Gastroesophageal sphincter (tissue), 4 donors: ENCODE measurements around the gene NKAIN2. TPM values are rescaled to one million over a fixed set of nuclear protein-coding genes. Genes with fewer than 3 reads are reported as not detected.

Source experiments
- ATAC-seq: fragments of 150-250 bp; one replicate; pipeline ENCODE4 v1.9.1; 2016; ENCODE audit warnings: mild to moderate bottlenecking, moderate library complexity
- H3K27ac ChIP-seq, 4 donors: fragments of 200-600 bp; sonication (generic) in 3 of 4; 1 replicate in 3 of 4; 2 replicates in 1 of 4; pipeline ENCODE4 v1.5.1; 2016 to 2019
- H3K27me3 ChIP-seq: fragments of 200-600 bp; sonication (generic); one replicate; pipeline ENCODE4 v1.5.1; 2019
- H3K36me3 ChIP-seq, 2 donors: fragments of 200-600 bp; sonication (generic); one replicate each; pipeline ENCODE4 v1.5.1; 2019; ENCODE audit warnings: control low read depth in 1 of 2
- H3K4me1 ChIP-seq, 3 donors: fragments of 200-600 bp; sonication (generic); 1 replicate in 2 of 3; 2 replicates in 1 of 3; pipeline ENCODE4 v1.5.1; 2016 to 2019; ENCODE audit warnings: control low read depth in 2 of 3
- H3K4me3 ChIP-seq, 2 donors: fragments of 200-600 bp; sonication (generic); one replicate each; pipeline ENCODE4 v1.5.1; 2019; ENCODE audit warnings: mild to moderate bottlenecking in 1 of 2, moderate library complexity in 1 of 2
- H3K9me3 ChIP-seq, 3 donors: fragments of 200-600 bp; sonication (generic); one replicate each; pipeline ENCODE4 v1.5.1; 2017 to 2019; ENCODE audit warnings: control low read depth in 2 of 3
- EP300 ChIP-seq: sonication (generic); formaldehyde crosslinking; IDR thresholded peaks from one replicate; pipeline ENCODE4 v1.6.1; 2017; ENCODE audit warnings: antibody characterized with exemption, mild to moderate bottlenecking
- POLR2A ChIP-seq, 2 donors: fragments of 450-650 bp; IDR thresholded peaks; one replicate each; pipeline ENCODE4 v1.6.1; 2017; ENCODE audit warnings: antibody characterized with exemption in 2 of 2, mild to moderate bottlenecking in 2 of 2, moderate library complexity in 1 of 2
- POLR2AphosphoS5 ChIP-seq: sonication (generic); formaldehyde crosslinking; IDR thresholded peaks from one replicate; pipeline ENCODE4 v1.6.1; 2017; ENCODE audit warnings: antibody characterized with exemption
- WGBS, 2 donors: methylation state at CpG; one replicate each; pipeline ENCODE4 v1.1.5; 2018; ENCODE audit warnings: low coverage in 1 of 2; 5-methylcytosine and 5-hydroxymethylcytosine counted together
- total RNA-seq, 4 donors: library from RNA; depleted of rRNA; stranded (reverse); fragments of >200 nt; gene quantifications; one replicate each; pipeline ENCODE4 v1.1.0, GENCODE V29; 2016
- TF ChIP-seq, protein P1 (sequence below), 4 experiments: fragments of 200-600 bp in 2 of 4; fragments of 450-650 bp in 2 of 4; sonication (generic) in 1 of 4; IDR thresholded peaks; one replicate each; pipeline ENCODE4 v1.5.1; 2017 to 2019; ENCODE audit warnings: antibody characterized with exemption in 4 of 4, mild to moderate bottlenecking in 2 of 4, moderate library complexity in 2 of 4

Gene NKAIN2
- total RNA-seq, 4 donors from 2014 or later, result 0.23 to 3.2 TPM; not detected in 2

DNA sequence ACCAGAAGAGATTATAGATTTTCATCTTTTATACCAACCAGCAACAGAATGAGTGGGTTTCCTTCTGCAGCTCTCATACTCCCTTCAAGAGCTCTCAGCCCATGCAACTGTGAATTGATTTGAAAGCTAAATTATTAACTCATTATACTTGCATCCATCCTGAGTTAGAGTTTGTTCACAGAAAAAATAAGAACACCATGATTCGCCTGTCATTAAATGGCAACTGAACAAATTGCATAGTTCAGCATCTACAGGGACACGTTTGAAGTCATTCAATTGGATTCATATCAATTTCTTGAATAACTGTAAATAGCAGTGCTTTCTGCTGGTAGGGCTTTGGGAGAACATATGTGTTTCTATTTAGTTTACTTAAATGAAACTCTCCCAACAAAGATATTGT, 65.7 kb downstream of the NKAIN2 start:
- H3K4me3 ChIP-seq, result no peak overlapping the region
- no peaks in the 10 kb centered on the region for H3K27me3 ChIP-seq
- TF ChIP-seq EP300 (no peak), POLR2A (IDR thresholded peaks at IDR 0.05) (no peak), POLR2AphosphoS5 (no peak)
- TF ChIP-seq, protein P1, sequence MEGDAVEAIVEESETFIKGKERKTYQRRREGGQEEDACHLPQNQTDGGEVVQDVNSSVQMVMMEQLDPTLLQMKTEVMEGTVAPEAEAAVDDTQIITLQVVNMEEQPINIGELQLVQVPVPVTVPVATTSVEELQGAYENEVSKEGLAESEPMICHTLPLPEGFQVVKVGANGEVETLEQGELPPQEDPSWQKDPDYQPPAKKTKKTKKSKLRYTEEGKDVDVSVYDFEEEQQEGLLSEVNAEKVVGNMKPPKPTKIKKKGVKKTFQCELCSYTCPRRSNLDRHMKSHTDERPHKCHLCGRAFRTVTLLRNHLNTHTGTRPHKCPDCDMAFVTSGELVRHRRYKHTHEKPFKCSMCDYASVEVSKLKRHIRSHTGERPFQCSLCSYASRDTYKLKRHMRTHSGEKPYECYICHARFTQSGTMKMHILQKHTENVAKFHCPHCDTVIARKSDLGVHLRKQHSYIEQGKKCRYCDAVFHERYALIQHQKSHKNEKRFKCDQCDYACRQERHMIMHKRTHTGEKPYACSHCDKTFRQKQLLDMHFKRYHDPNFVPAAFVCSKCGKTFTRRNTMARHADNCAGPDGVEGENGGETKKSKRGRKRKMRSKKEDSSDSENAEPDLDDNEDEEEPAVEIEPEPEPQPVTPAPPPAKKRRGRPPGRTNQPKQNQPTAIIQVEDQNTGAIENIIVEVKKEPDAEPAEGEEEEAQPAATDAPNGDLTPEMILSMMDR (IDR thresholded peaks at IDR 0.05), result no peak
- H3K9me3 ChIP-seq, result no peaks in the 10 kb centered on the region
- 56 to 60% methylated on average over 2 of the region's 2 CpGs for WGBS, 2 donors
- H3K27ac ChIP-seq, result no peak overlapping the region
- ATAC-seq, result no peak
- no peaks in the 10 kb centered on the region for H3K4me1 ChIP-seq
- H3K36me3 ChIP-seq, result no peaks in the 10 kb centered on the region

DNA sequence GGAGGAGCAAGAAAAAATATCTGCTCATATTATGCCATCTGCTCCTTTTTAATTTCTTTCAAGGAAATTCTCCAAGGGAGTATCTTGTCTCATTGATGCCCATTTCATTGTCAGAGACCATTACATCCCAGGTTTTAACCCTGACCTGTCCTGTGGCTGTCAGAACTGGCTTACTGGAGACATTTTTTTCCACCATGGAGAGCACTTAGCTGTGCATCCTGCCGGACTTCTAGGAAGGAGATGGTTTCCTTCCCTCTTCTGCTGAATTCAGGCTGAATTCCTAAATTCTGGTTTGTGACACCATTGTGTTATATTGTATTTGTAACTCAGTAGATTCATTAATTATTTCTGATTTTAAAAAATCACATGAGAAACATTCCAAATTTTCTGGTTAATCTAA, 70.3 kb downstream of the NKAIN2 start:
- Histone ChIP-seq H3K27me3 (no peaks in the 10 kb centered on the region), H3K36me3 (no peaks in the 10 kb centered on the region), H3K4me1 (no peaks in the 10 kb centered on the region), H3K9me3 (no peaks in the 10 kb centered on the region), H3K4me3 (no peak overlapping the region), H3K27ac (no peak overlapping the region)
- ATAC-seq, result no peak
- TF ChIP-seq, protein P1 (IDR thresholded peaks at IDR 0.05), result no peak
- no peak for TF ChIP-seq EP300
- no peak for TF ChIP-seq POLR2A (IDR thresholded peaks at IDR 0.05)
- WGBS, 2 donors, result 25 to 43% methylated on average over 1 of the region's 1 CpG

DNA sequence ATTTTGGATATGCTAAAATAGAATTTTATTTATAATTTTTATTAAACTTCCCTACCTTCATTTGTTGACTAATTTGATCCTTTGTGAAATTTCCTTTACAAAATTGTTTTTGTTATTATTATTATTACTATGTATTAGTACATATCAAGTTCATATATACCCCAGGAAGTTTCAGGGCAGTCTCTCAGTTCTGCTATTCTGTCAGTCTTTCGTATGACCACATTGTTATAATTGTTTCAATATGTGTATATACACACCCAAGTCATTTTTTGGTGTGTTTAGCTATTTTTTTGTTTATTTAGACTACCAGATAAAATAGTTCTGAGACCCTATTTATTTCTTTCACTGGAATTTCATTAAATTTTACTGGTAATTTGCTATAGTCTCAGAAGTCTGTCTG, 72.1 kb downstream of the NKAIN2 start:
- TF ChIP-seq EP300, result no peak
- TF ChIP-seq POLR2A (IDR thresholded peaks at IDR 0.05), result no peak
- TF ChIP-seq POLR2AphosphoS5, result no peak
- TF ChIP-seq, protein P1 (IDR thresholded peaks at IDR 0.05), result no peak
- no peaks in the 10 kb centered on the region for H3K36me3 ChIP-seq
- ATAC-seq, result no peak
- H3K9me3 ChIP-seq, result no peaks in the 10 kb centered on the region
- no peak overlapping the region for H3K4me3 ChIP-seq
- 89 to 92% methylated on average over 1 of the region's 1 CpG for WGBS, 2 donors
- no peaks in the 10 kb centered on the region for H3K27me3 ChIP-seq
- no peaks in the 10 kb centered on the region for H3K4me1 ChIP-seq
- H3K27ac ChIP-seq, result no peak overlapping the region

DNA sequence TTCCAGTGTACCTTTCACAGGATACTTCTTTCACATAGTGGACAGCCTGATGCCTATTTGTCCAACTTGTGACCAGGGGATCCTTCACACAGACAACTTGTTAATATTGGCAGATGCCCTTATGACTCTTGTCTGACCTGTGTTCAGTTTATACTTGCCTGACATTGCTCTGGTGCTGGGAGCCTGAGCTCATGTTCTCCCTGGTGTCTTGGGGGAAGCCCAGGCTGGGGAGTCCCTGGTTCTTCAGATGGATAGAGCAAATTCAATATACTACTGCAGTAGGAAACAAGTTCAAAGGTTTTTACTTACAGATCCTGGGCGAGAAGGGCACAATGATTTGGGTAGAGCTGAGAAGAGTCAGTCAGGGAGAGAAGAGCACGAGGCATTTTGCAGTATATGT, 76.1 kb downstream of the NKAIN2 start:
- WGBS, 2 donors, result 82 to 100% methylated on average over 1 to 2 of the region's 2 CpGs
- Histone ChIP-seq H3K4me1 (no peaks in the 10 kb centered on the region), H3K9me3 (no peaks in the 10 kb centered on the region), H3K4me3 (no peak overlapping the region), H3K36me3 (no peaks in the 10 kb centered on the region), H3K27me3 (no peaks in the 10 kb centered on the region), H3K27ac (no peak overlapping the region)
- TF ChIP-seq EP300 (no peak), POLR2A (IDR thresholded peaks at IDR 0.05) (no peak), POLR2AphosphoS5 (no peak)
- TF ChIP-seq, protein P1 (IDR thresholded peaks at IDR 0.05), result no peak
- ATAC-seq, result no peak

DNA sequence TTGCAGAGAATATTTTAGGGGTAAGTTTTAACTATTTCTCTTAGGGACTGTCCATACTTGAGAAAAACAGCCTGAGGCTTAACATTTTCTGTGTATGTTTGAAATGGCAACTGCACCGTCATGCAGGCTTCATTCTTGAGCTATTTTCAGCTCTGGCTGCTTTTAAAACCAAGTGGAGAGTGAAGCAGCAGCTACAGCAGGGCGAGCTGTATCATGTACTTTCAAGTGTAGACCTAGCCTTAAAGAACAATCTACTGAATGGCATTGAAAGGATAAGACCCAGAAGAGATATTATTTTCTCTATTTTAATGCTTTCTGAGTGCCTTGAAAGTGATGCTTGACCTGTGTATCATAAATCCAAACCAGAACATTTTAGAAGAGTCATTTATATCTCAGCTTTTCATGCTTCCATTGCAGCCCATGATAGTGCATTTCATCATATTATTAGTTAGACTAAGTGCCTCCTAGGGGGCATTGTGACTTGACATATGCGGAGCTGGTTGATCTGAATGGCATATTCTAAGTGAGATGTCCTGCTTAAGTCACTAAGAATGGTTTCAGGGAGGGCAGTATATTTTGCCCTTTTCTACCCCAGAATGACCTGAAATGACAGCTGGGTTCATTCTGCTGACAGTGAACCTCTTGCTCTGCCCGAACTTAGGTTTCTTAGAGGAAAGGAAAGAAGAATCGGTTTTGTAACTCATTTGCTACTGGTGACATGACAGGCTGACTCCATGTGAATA, 85.3 kb downstream of the NKAIN2 start:
- Histone ChIP-seq H3K27me3 (no peaks in the 10 kb centered on the region), H3K27ac (no peak overlapping the region), H3K4me1 (peaks cover 0 to 8% (median 0%) of the 10 kb centered on the region in 3 donors), H3K36me3 (no peaks in the 10 kb centered on the region), H3K4me3 (no peak overlapping the region), H3K9me3 (no peaks in the 10 kb centered on the region)
- 34 to 48% methylated on average over 3 to 4 of the region's 5 CpGs for WGBS, 2 donors
- ATAC-seq, result no peak
- TF ChIP-seq, protein P1 (IDR thresholded peaks at IDR 0.05), result no peak
- TF ChIP-seq EP300 (no peak), POLR2A (IDR thresholded peaks at IDR 0.05) (no peak), POLR2AphosphoS5 (no peak)
